Uterus (tissue), 4 donors: ENCODE measurements around the gene NTRK2. TPM values are rescaled to one million over a fixed set of nuclear protein-coding genes. Genes with fewer than 3 reads are reported as not detected.

Experiments
- DNase-seq, 2 donors: peaks; one replicate each; pipeline ENCODE4 v3.0.0-alpha.2; 2019 to 2020
- H3K27ac ChIP-seq, 2 donors: fragments of 200-600 bp; sonication (generic); 1 replicate in 1 of 2; 2 replicates in 1 of 2; pipeline ENCODE4 v1.5.1; 2016 to 2018
- H3K27me3 ChIP-seq, 2 donors: fragments of 200-600 bp; sonication (generic); one replicate each; pipeline ENCODE4 v1.5.1; 2018 to 2019; ENCODE audit warnings: control low read depth in 1 of 2
- H3K36me3 ChIP-seq, 2 donors: fragments of 200-600 bp; sonication (generic); one replicate each; pipeline ENCODE4 v1.5.1; 2019; ENCODE audit warnings: control low read depth in 1 of 2
- H3K4me1 ChIP-seq, 2 donors: fragments of 200-600 bp; sonication (generic); one replicate each; pipeline ENCODE4 v1.5.1; 2018 to 2019; ENCODE audit warnings: control low read depth in 1 of 2
- H3K4me3 ChIP-seq, 2 donors: fragments of 200-600 bp; sonication (generic); 1 replicate in 1 of 2; 2 replicates in 1 of 2; pipeline ENCODE4 v1.5.1; 2018 to 2019; ENCODE audit warnings: mild to moderate bottlenecking in 1 of 2
- H3K9me3 ChIP-seq, 2 donors: fragments of 200-600 bp; sonication (generic); one replicate each; pipeline ENCODE4 v1.5.1; 2019; ENCODE audit warnings: control low read depth in 1 of 2
- POLR2A ChIP-seq, 2 donors: fragments of 450-650 bp; IDR thresholded peaks; one replicate each; pipeline ENCODE4 v1.6.1; 2016; ENCODE audit warnings: antibody characterized with exemption in 2 of 2, mild to moderate bottlenecking in 1 of 2, moderate library complexity in 1 of 2
- intact Hi-C: fragments of 100-400 bp; cut with DNase I; formaldehyde crosslinking; loops from one replicate; pipeline ENCODE4 v1.15.1; 2023; ENCODE audit warnings: low total_unique reads
- total RNA-seq, 4 donors: library from RNA; depleted of rRNA in 3 of 4; stranded (reverse); fragments of >200 nt in 3 of 4; gene quantifications; one replicate each; pipeline versions ENCODE4 v1.1.0 to v1.2.4, GENCODE V29; 2014 to 2023
- TF ChIP-seq, protein P1 (sequence below), 4 experiments: fragments of 200-600 bp in 2 of 4; fragments of 450-650 bp in 2 of 4; sonication (generic) in 2 of 4; IDR thresholded peaks; one replicate each; pipeline ENCODE4 v1.5.1; 2016 to 2019; ENCODE audit warnings: antibody characterized with exemption in 4 of 4, mild to moderate bottlenecking in 2 of 4, moderate library complexity in 1 of 4
- donor health status: DM: yes; HTN: yes; CAD: no.

The NTRK2 gene
- total RNA-seq, 4 donors from 2014 or later = 6.5 to 23.2 (median 12.5) TPM

- DNase-seq = no peak
- Histone ChIP-seq H3K27me3 (no peaks in the 10 kb centered on the region), H3K4me3 (no peak overlapping the region), H3K27ac (no peak overlapping the region), H3K36me3 (no peaks in the 10 kb centered on the region), H3K4me1 (no peaks in the 10 kb centered on the region), H3K9me3 (no peaks in the 10 kb centered on the region)
- TF ChIP-seq, protein P1, sequence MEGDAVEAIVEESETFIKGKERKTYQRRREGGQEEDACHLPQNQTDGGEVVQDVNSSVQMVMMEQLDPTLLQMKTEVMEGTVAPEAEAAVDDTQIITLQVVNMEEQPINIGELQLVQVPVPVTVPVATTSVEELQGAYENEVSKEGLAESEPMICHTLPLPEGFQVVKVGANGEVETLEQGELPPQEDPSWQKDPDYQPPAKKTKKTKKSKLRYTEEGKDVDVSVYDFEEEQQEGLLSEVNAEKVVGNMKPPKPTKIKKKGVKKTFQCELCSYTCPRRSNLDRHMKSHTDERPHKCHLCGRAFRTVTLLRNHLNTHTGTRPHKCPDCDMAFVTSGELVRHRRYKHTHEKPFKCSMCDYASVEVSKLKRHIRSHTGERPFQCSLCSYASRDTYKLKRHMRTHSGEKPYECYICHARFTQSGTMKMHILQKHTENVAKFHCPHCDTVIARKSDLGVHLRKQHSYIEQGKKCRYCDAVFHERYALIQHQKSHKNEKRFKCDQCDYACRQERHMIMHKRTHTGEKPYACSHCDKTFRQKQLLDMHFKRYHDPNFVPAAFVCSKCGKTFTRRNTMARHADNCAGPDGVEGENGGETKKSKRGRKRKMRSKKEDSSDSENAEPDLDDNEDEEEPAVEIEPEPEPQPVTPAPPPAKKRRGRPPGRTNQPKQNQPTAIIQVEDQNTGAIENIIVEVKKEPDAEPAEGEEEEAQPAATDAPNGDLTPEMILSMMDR (IDR thresholded peaks at IDR 0.05) = no peak
- no peak for TF ChIP-seq POLR2A (IDR thresholded peaks at IDR 0.05)
- intact Hi-C loops = no loop called here
Measured at GRCh38 chr9:84736536-84736935, 67.0 kb downstream of the NTRK2 start.

- Histone ChIP-seq H3K9me3 (no peaks in the 10 kb centered on the region), H3K4me1 (no peaks in the 10 kb centered on the region), H3K27ac (no peak overlapping the region), H3K36me3 (no peaks in the 10 kb centered on the region), H3K27me3 (no peaks in the 10 kb centered on the region), H3K4me3 (no peak overlapping the region)
- intact Hi-C loops = no loop called here
- no peak for DNase-seq
- TF ChIP-seq, protein P1 (IDR thresholded peaks at IDR 0.05) = no peak
- no peak for TF ChIP-seq POLR2A (IDR thresholded peaks at IDR 0.05)
Measured at GRCh38 chr9:84738353-84738752, 68.8 kb downstream of the NTRK2 start.

- H3K36me3 ChIP-seq = no peaks in the 10 kb centered on the region
- H3K27me3 ChIP-seq = no peaks in the 10 kb centered on the region
- H3K4me1 ChIP-seq = no peaks in the 10 kb centered on the region
- no peak for TF ChIP-seq POLR2A (IDR thresholded peaks at IDR 0.05)
- TF ChIP-seq, protein P1 (IDR thresholded peaks at IDR 0.05) = no peak
- H3K4me3 ChIP-seq = no peak overlapping the region
- no peak for DNase-seq
- no peaks in the 10 kb centered on the region for H3K9me3 ChIP-seq
- intact Hi-C loops = no loop called here
- H3K27ac ChIP-seq = no peak overlapping the region
Measured at GRCh38 chr9:84742261-84742660, 72.7 kb downstream of the NTRK2 start.

DNA sequence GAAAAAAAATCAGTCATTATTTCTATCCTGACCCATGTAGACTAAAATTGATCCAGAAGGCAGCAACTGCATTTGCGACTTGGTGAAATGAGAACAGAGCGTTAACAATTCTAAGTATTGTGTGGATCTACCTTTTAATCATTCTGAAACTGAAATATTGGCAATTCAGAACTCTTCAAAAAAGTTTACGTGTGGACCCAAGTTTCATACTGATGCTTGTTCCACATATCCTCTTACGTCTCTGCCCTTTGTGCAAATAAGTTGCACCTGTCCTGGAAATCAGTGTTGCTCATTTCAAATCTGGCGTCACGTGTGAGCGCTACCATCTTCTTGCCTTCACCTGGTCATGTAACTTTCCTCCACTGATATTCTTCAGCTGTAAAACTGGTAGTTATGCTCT is 74.7 kb downstream of the NTRK2 start:
- DNase-seq = no peak
- H3K4me1 ChIP-seq = no peaks in the 10 kb centered on the region
- H3K27me3 ChIP-seq = no peaks in the 10 kb centered on the region
- no peaks in the 10 kb centered on the region for H3K36me3 ChIP-seq
- no peak for TF ChIP-seq POLR2A (IDR thresholded peaks at IDR 0.05)
- TF ChIP-seq, protein P1 (IDR thresholded peaks at IDR 0.05) = no peak
- no peaks in the 10 kb centered on the region for H3K9me3 ChIP-seq
- H3K27ac ChIP-seq = no peak overlapping the region
- intact Hi-C loops = no loop called here
- no peak overlapping the region for H3K4me3 ChIP-seq

GRCh38 chr9:84744726-84745125 is 75.2 kb downstream of the NTRK2 start:
- intact Hi-C loops = no loop called here
- Histone ChIP-seq H3K4me1 (no peaks in the 10 kb centered on the region), H3K4me3 (no peak overlapping the region), H3K27ac (no peak overlapping the region), H3K9me3 (no peaks in the 10 kb centered on the region), H3K27me3 (no peaks in the 10 kb centered on the region), H3K36me3 (no peaks in the 10 kb centered on the region)
- DNase-seq = no peak
- TF ChIP-seq, protein P1 (IDR thresholded peaks at IDR 0.05) = no peak
- no peak for TF ChIP-seq POLR2A (IDR thresholded peaks at IDR 0.05)
